GM20431 (cell line): Measurements from ENCODE around the gene TMEM135.
"Not testable (repeated sequence)": the region's sequence is repeated elsewhere in the genome, so short reads cannot be mapped to it uniquely, and the experiment has no call there.

Source experiments
- in situ Hi-C: fragments of 300-500 bp; cut with MseI, MboI; formaldehyde crosslinking; loops from one replicate; pipeline ENCODE4 v1.15.0; 2020; ENCODE audit warnings: low sequenced_read_pairs; ENCODE audit not compliant: unreplicated experiment

Gene TMEM135

DNA sequence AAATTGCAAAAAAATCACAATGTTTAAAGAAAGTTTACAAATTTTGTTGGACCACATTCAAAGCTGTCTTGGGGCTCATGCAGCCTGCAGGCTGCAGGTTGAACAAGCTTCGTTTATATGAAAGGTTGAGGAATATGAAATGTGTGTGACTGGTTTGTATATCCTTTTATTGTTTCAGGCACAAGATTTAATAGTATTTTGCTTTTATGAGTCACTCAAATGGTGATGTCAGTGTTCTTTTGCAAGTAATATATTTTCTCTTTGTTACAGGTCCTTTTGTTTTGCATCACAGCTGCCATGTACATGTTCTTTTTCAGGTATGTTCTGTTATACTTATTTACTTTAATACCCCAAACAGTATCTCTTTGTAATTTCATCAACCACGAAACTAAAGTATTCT lies 198.6 kb downstream of the TMEM135 start:
- in situ Hi-C loops: no loop called here

DNA sequence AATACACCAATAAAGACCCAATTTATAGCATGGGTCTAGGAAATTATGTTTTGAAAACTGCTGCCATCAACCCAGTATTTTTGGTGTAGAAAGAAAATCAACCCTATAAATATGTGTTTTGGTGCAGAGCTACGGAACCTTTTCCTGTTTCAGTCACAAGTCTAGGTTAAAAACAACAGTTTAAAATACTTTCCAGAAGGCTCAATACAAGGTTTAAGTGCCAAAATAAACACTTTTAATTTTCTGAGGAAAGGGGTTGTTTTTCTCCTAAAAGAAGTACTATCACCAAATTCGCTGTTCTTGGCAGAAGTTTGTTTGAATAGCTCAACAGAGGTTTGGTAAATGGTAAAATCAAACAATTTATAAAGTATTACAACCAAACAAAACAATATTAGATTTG lies 201.3 kb downstream of the TMEM135 start:
- in situ Hi-C loops: no loop called here

GRCh38 chr11:87239531-87239930 lies 201.8 kb downstream of the TMEM135 start:
- in situ Hi-C loops: no loop called here

DNA sequence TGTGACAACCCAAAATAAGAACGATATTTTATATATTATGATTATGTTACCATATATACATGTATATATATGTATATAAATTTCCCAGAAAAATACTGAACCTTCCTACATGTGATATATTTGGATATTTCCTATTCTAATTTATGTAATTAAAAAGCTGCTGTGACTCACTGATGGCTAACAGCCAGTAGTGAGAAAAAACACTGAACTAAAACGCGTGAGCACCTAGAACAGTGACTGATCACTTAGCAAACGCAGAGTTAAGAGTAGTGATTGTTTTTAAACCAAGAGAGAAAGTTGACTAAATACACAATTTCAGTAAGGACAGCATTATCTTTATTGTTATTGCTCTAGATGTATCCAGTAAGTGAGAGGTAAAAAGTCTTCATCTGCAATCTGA lies 213.8 kb downstream of the TMEM135 start:
- in situ Hi-C loops: no loop called here

DNA sequence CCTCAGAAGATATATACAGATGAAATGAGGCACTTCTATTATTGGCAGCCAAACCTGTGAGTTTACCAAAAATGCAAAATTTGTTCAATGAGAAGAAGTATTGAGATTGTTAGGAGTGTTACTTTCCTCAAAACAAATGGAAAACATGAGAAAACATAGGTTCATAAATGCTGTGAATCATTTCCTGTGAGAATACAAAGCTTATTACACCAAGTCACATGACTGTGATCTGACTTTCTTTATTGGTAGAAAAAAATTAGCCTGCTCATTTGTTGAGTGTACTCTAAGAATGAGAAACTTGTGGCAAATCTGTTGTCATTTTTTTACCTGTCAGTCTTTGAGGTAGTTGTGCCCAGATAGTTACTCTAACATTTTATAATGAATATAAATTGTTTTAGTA lies 215.1 kb downstream of the TMEM135 start:
- in situ Hi-C loops: no loop called here

GRCh38 chr11:87254562-87254961 lies 216.8 kb downstream of the TMEM135 start:
- in situ Hi-C loops: no loop called here

DNA sequence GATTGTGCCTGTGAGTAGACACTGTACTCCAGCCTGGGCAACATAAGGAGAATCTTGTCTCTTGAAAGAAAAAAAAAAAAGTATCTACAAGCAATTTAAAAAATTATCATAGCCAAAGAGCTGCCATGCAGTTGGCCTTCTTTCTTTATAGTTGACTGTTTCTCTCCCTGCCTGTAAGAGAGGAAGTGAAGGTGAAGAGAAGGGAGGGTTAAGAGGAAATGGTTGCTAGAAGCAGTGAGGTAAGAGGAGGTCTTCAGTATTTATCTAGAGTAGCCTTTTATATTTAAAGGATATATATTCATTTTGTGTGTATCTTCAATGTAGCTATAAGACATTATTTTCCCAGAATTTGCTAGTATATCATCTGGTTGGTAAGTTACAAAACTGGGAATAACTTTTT lies 217.9 kb downstream of the TMEM135 start:
- in situ Hi-C loops: no loop called here

GRCh38 chr11:87256694-87257340 lies 219.1 kb downstream of the TMEM135 start:
- in situ Hi-C loops: no loop called here

DNA sequence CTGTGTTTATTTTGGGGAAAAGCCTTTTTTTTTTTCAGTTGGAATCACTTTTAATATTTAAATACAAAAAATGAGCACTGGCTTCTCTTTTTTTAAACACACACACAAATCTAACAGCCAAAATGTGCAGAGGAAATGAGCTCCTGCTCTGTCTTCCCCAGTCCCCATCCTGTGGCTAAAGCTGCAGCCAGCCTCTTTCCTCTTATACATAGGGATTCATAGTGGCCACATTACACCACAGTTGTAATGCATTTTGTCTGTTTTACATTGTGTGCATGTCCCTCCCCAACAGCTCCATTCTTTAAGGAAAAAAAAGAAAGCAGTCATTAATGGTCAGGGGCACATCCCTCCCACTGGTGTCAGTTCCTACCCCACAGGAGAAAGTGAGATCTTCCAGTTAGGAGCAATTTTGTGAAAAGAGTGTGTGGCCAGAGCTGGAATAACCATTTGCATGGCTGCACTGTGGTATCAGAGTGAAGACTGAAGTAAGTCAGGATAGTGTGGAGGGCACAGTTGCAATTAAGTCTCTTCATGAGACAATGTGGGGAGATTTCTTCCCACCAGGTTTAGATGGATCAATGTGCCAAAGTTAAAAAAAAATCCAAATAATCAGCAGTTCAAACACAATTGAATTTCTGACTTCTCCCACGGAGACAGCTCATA lies 220.6 kb downstream of the TMEM135 start:
- in situ Hi-C loops: no loop called here

DNA sequence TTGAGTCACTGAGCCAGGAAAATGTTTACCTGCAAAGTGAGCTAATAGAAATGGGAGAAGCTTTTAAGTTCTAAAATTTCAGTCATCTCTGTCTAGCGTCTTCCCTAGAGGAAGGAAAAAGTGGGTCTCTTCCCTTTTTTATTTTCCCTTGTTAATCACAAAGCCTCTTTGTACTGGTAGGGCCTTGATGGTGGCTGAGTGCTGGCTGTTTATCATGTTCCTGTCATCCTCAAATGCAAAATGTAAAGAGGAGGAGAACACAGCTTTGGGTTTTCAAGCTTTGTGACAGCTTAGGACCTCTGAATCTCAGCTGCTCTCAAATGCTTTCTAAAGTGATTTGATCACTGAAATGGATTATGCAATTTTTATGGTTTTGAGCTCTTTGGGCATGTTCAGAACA lies 222.0 kb downstream of the TMEM135 start:
- in situ Hi-C loops: no loop called here

- in situ Hi-C loops: no loop called here
Measured at GRCh38 chr11:87260811-87261210, 223.1 kb downstream of the TMEM135 start.

DNA sequence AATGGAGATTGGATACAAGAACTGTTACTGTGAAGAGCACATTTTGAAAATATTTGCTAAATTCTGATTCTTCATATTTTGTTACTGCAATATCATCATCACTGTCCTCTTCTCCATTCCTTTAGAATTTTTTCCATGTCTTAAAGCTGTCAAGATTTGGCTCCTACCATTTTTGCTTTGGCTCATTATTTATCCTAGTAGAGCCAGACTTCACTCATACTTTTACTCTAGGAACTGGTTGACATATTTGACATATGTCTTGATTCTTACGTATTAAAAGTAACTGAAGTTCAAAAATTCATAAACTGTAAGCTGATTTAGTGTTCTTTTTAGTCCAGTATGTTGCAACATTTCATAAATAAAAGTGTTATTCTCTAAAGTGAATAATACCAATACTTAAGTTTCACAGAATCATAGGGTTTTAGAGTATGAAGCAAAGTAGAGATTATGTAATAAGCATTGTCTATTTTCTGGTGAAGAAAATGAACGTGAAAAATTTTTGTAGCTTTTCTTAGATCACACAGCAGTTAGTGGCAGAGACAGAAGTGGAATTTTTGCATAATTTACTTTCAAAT lies 225.6 kb downstream of the TMEM135 start:
- in situ Hi-C loops: no loop called here

GRCh38 chr11:87263979-87264378 lies 226.2 kb downstream of the TMEM135 start:
- in situ Hi-C loops: no loop called here

DNA sequence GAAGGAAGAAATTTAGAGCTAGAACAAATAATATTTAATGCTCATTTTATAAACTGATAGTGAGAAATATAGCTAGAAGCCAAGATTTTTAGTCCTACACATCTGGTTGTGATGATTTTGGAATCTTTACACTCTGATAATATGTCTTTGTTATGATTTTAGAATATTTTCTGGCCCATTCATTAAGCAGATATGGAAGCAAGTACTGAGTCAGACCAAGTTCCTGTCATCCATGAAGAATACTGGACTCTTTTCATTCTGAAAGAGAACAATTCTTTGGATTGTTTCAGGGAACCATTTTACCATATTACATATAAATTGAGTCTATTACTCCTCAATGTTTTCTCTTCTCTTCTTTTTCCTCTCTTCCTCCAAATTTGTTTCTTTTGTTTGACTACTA lies 227.4 kb downstream of the TMEM135 start:
- in situ Hi-C loops: no loop called here

DNA sequence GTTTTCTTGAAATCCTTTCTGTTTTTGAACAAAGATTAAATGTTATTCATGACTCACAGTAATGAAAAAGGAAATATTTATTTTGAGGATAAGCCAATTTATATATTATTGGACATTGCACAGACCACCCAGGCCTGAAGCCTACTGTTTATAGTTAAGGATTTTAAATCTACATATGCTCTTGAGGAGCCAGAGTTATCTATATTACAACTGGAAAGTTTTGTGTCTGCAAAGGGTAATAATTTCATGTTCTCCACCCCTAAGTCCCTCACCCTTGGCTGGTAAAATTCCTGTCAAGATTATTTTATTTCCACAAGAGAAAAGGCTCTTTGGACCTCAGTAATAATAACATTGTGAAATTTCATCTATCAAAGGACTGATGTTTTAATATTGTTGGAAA lies 228.2 kb downstream of the TMEM135 start:
- in situ Hi-C loops: no loop called here

DNA sequence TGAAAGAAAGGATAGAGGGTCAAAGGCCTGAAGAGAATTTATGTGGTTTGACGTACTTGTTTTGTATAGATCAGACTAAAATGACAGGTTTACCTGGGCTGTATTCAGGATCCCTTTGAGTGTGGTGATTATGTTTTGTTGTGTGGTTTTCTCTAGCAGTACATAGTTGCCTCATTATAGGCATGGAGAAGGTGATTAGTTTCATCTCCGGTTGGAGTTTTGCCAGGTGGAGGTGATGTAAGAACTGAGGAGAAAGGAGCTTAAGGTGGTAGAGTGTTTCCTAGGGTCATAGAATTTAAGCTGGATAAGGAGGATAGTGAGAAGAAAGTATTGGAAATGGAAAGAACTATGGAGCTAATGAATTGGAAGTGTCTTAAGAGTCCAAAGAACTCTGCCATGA lies 229.0 kb downstream of the TMEM135 start:
- in situ Hi-C loops: no loop called here

GRCh38 chr11:87271951-87272350 lies 234.2 kb downstream of the TMEM135 start:
- in situ Hi-C loops: not testable (repeated sequence)

- in situ Hi-C loops: no loop called here
Measured at GRCh38 chr11:87275176-87275575, 237.4 kb downstream of the TMEM135 start.

GRCh38 chr11:87280143-87280542 lies 242.4 kb downstream of the TMEM135 start:
- in situ Hi-C loops: no loop called here

- in situ Hi-C loops: no loop called here
Measured at GRCh38 chr11:87281496-87281895, 243.8 kb downstream of the TMEM135 start.

DNA sequence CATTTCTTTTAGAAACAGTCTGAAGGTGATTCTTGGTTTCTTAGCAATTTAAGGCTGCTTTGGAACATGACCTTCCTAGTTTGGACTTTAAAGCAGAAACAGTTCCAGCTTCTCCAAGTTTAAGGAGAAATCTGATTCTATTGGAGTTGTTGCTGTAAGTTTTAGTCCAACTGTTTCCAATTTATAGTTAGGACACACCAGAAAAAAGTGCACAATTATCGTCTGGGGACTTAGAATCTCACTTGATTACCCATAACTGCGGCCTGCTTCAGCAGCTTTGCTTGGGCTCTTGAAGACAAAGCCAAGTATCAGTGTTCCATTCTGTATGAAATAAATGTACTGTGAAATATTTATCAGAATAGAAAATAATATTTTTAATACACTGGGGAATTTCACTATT lies 246.6 kb downstream of the TMEM135 start:
- in situ Hi-C loops: no loop called here

DNA sequence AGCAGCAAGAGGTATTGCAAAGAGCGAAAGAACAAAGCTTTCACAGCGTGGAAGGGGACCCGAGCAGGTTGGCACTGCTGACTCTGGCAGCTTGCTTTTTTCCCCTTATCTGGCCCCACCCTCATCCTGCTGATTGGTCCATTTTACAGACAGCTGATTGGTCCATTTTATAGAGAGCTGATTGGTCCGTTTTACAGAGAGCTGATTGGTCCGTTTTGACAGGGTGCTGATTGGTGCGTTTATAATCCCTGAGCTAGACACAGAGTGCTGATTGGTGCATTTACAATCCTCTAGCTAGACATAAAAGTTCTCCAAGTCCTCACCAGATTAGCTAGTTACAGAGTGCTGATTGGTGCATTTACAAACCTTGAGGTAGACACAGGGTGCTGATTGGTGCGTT lies 247.9 kb downstream of the TMEM135 start:
- in situ Hi-C loops: not testable (repeated sequence)
